HepG2 (cell line): ENCODE data around the gene LMCD1. TPM values are rescaled to one million over a fixed set of nuclear protein-coding genes. Genes with fewer than 3 reads are reported as not detected.

ENCODE experiments used
- ATAC-seq: fragments of 200-7000 bp; cut with Tn5 transposase; 3 replicates; pipeline ENCODE4 v1.9.1; 2020; ENCODE audit warnings: mild to moderate bottlenecking, moderate library complexity
- BruUV-seq: library from RNA; stranded (reverse); fragments of 400-500 nt; replicated peaks from 2 replicates; lab custom pipeline; 2021; lab: Mats Ljungman, UMichigan
- CTCF ChIA-PET: fragments of 300-600 bp; formaldehyde crosslinking; extraction: SDS; loops from one replicate; lab custom pipeline; 2021; ENCODE audit warnings: low total read pairs, inconsistent platforms, low intra/inter-chr PET ratio; lab: Yijun Ruan, JAX
- POLR2A ChIA-PET: fragments of 350-600 bp; sonication (Branson Sonifier 250); formaldehyde crosslinking; loops from one replicate; lab custom pipeline; 2020; ENCODE audit warnings: antibody characterized with exemption, inconsistent platforms; lab: Yijun Ruan, JAX
- DNase-seq: peaks from one replicate; pipeline ENCODE4 v3.0.0-alpha.2; 2015; ENCODE audit warnings: low spot score
- FAIRE-seq: peaks from 3 replicates; lab custom pipeline; 2011; peaks lifted over from hg19 to GRCh38; lab: Jason Lieb, UNC
- H2AFZ ChIP-seq: one replicate; pipeline ENCODE4 v1.6.1; 2011; ENCODE audit warnings: low read length, inconsistent platforms
- H3K27ac ChIP-seq: fragments of 300-600 bp; 3 replicates; pipeline ENCODE4 v1.8.0; 2011; ENCODE audit warnings: mixed run types, mild to moderate bottlenecking, mixed read lengths, low read length, inconsistent platforms; ENCODE audit not compliant: insufficient read depth; ENCODE audit errors: extremely low read length
- H3K27me3 ChIP-seq, 2 experiments: fragments of 200-600 bp in 1 of 2; 2 replicates in 1 of 2; 3 replicates in 1 of 2; pipeline versions ENCODE4 v1.6.0 to v1.8.0; 2011; ENCODE audit warnings: low read length in 2 of 2, mild to moderate bottlenecking in 2 of 2, moderate library complexity in 2 of 2, inconsistent platforms in 1 of 2; ENCODE audit not compliant: insufficient read depth in 2 of 2, control insufficient read depth in 1 of 2
- H3K36me3 ChIP-seq, 2 experiments: fragments of 200-600 bp in 1 of 2; replicated peaks in 1 of 2; 2 replicates in 1 of 2; 3 replicates in 1 of 2; pipeline versions ENCODE4 v1.5.1 to v1.8.0; 2011; ENCODE audit warnings: low read length in 2 of 2, inconsistent platforms in 1 of 2; ENCODE audit not compliant: insufficient read depth in 2 of 2, control insufficient read depth in 1 of 2
- H3K4me1 ChIP-seq: 2 replicates; pipeline ENCODE4 v1.5.1; 2012; ENCODE audit warnings: low read length, inconsistent platforms; ENCODE audit not compliant: insufficient read depth
- H3K4me2 ChIP-seq: 2 replicates; pipeline ENCODE4 v1.6.0; 2011; ENCODE audit warnings: low read depth, low read length, inconsistent platforms
- H3K4me3 ChIP-seq, 3 experiments: fragments of 200-600 bp in 1 of 3; sonication (generic), shearing (Covaris generic) in 1 of 3; replicated peaks in 1 of 3; 2 replicates each; pipeline ENCODE4 v1.5.1; 2011 to 2016; ENCODE audit warnings: low read length in 3 of 3, inconsistent platforms in 2 of 3, low read depth in 2 of 3, mild to moderate bottlenecking in 2 of 3, control low read depth in 1 of 3, mixed read lengths in 1 of 3; ENCODE audit not compliant: insufficient read depth in 1 of 3
- H3K79me2 ChIP-seq: one replicate; pipeline ENCODE4 v1.6.1; 2011; ENCODE audit warnings: low read length, inconsistent platforms; ENCODE audit not compliant: insufficient read depth
- H3K9ac ChIP-seq: 2 replicates; pipeline ENCODE4 v1.6.0; 2011; ENCODE audit warnings: mild to moderate bottlenecking, low read depth, low read length, inconsistent platforms; ENCODE audit not compliant: insufficient read depth
- H3K9me3 ChIP-seq: 2 replicates; pipeline ENCODE4 v1.5.1; 2012; ENCODE audit warnings: mild to moderate bottlenecking, low read length
- H4K20me1 ChIP-seq: 2 replicates; pipeline ENCODE4 v1.6.0; 2011; ENCODE audit warnings: inconsistent platforms, mild to moderate bottlenecking, low read length, moderate library complexity; ENCODE audit not compliant: insufficient read depth
- ARID3A ChIP-seq: IDR thresholded peaks from 2 replicates; pipeline ENCODE4 v1.6.1; 2012; ENCODE audit warnings: low read depth, low read length, improper control_type of control experiment
- EHMT2 ChIP-seq: fragments of 200-600 bp; sonication (generic); IDR thresholded peaks from 2 replicates; pipeline ENCODE4 v1.7.0; 2017; ENCODE audit warnings: antibody characterized with exemption, low read depth, low read length, borderline replicate concordance
- EP300 ChIP-seq, 3 experiments: sonication (generic) in 1 of 3; formaldehyde crosslinking in 1 of 3; IDR thresholded peaks; 2 replicates each; pipeline versions ENCODE4 v1.5.1 to v1.6.1; 2011 to 2020; ENCODE audit warnings: low read depth in 2 of 3, low read length in 2 of 3, borderline replicate concordance in 1 of 3, improper control_type of control experiment in 1 of 3, mild to moderate bottlenecking in 1 of 3, missing genetic modification reagents in 1 of 3, moderate library complexity in 1 of 3
- HOXA7 ChIP-seq: sonication (generic); formaldehyde crosslinking; IDR thresholded peaks from 2 replicates; pipeline ENCODE4 v1.8.1; 2022; ENCODE audit warnings: mild to moderate bottlenecking, missing genetic modification reagents, moderate library complexity
- ISX ChIP-seq: sonication (generic); formaldehyde crosslinking; conservative IDR thresholded peaks from 2 replicates; pipeline ENCODE4 v1.5.0; 2020; ENCODE audit warnings: missing genetic modification reagents
- MED8 ChIP-seq: sonication (generic); formaldehyde crosslinking; IDR thresholded peaks from 2 replicates; pipeline ENCODE4 v1.8.1; 2023; ENCODE audit warnings: mild to moderate bottlenecking, missing genetic modification reagents; ENCODE audit not compliant: insufficient replicate concordance
- NFRKB ChIP-seq: fragments of 450-650 bp; IDR thresholded peaks from 2 replicates; pipeline ENCODE4 v1.6.1; 2017
- NPAS2 ChIP-seq: sonication (generic); formaldehyde crosslinking; IDR thresholded peaks from 2 replicates; pipeline ENCODE4 v1.8.0; 2022; ENCODE audit warnings: mild to moderate bottlenecking, missing genetic modification reagents, borderline replicate concordance
- SNAPC2 ChIP-seq: sonication (generic); formaldehyde crosslinking; IDR thresholded peaks from 2 replicates; pipeline ENCODE4 v1.8.1; 2022; ENCODE audit warnings: mild to moderate bottlenecking, missing genetic modification reagents
- TARDBP ChIP-seq: sonication (generic); formaldehyde crosslinking; IDR thresholded peaks from 2 replicates; pipeline ENCODE4 v1.8.0; 2022; ENCODE audit warnings: mild to moderate bottlenecking, missing genetic modification reagents
- TCF12 ChIP-seq, 2 experiments: fragments of 450-650 bp in 1 of 2; sonication (generic) in 1 of 2; formaldehyde crosslinking in 1 of 2; IDR thresholded peaks; 2 replicates each; pipeline versions ENCODE4 v1.6.1 to v1.8.0; 2017 to 2022; ENCODE audit warnings: antibody characterized with exemption in 1 of 2, mild to moderate bottlenecking in 1 of 2, missing genetic modification reagents in 1 of 2, moderate library complexity in 1 of 2
- ZBTB46 ChIP-seq: sonication (generic); formaldehyde crosslinking; IDR thresholded peaks from 2 replicates; pipeline ENCODE4 v1.4.0; 2020; ENCODE audit warnings: mild to moderate bottlenecking, missing genetic modification reagents, borderline replicate concordance
- ZFP36L2 ChIP-seq: sonication (generic); formaldehyde crosslinking; IDR thresholded peaks from 2 replicates; pipeline ENCODE4 v1.4.0; 2020; ENCODE audit warnings: missing genetic modification reagents
- ZNF205 ChIP-seq: IDR thresholded peaks from 2 replicates; pipeline ENCODE4 v1.6.1; 2018; ENCODE audit warnings: missing biosample characterization, missing genetic modification reagents
- ZNF337 ChIP-seq: sonication (generic); formaldehyde crosslinking; IDR thresholded peaks from 2 replicates; pipeline ENCODE4 v1.5.1; 2020; ENCODE audit warnings: missing genetic modification reagents, low read depth, mild to moderate bottlenecking, borderline replicate concordance
- ZNF672 ChIP-seq: sonication (generic); formaldehyde crosslinking; IDR thresholded peaks from 2 replicates; pipeline ENCODE4 v1.8.1; 2022; ENCODE audit warnings: missing genetic modification reagents
- WGBS: methylation state at CpG from one replicate; pipeline ENCODE4 v1.1.6; 2017; ENCODE audit warnings: low lambda C conversion rate; 5-methylcytosine and 5-hydroxymethylcytosine counted together
- in situ Hi-C: cut with HindIII; loops from 2 replicates; pipeline ENCODE4 v1.10.0; 2017; ENCODE audit warnings: low pct_unique_long_range_greater_than_20kb; ENCODE audit not compliant: extremely low pct_ligation_motif_present
- intact Hi-C: fragments of 100-400 bp; cut with micrococcal nuclease; formaldehyde crosslinking; loops from one replicate; pipeline ENCODE4 v1.10.0; 2022; ENCODE audit not compliant: unreplicated experiment
- polyA plus RNA-seq, 8 experiments: library from polyadenylated mRNA; depleted of rRNA in 3 of 8; stranded (reverse) in 7 of 8; unstranded in 1 of 8; fragments of >200 nt; fragmentation: Illumina TruSeq in 4 of 8; extraction: Trizol in 4 of 8; gene quantifications; 2 replicates each; pipeline versions ENCODE4 v1.2.1 to v1.2.3, GENCODE V29; 2011 to 2016; ENCODE audit warnings: low read depth in 4 of 8, missing spikeins in 1 of 8, mixed read lengths in 1 of 8; ENCODE audit not compliant: insufficient read depth in 1 of 8
- total RNA-seq, 5 experiments: library from RNA; depleted of rRNA; stranded (reverse); fragments of >200 nt; fragmentation: Illumina TruSeq; extraction: Trizol; gene quantifications; 2 replicates each; pipeline ENCODE4 v1.2.3, GENCODE V29; 2016; ENCODE audit warnings: low read depth in 1 of 5

The LMCD1 gene
- total and polyA plus RNA-seq, 2 of the 13 experiments (the other 11 are each of a cell fraction or from before 2014, with no cell fraction given) = 6.2 to 7.1 TPM

DNA sequence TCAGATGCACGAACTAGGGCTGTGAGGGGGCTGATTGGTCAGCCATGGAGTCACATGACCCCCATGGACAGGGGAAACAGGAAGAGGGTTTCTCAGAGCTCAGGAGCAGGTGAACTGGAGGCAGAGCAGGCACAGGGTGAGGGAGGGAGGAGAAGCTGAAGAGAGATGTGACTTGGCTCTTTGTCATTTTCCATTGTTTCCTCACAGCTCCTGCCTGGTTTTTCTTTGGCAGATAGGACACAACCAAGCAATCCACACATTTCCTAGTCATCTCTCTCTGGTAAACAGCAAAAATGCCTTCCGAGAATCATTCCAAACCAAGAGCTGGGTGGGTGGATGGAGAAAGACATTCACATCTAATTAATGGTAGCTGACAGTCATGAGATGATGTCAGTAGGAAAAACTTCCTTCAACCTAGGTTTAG, 43.4 kb upstream of the LMCD1 start:
- DNase-seq = no peak
- no peak overlapping the region for H2AFZ ChIP-seq
- H3K9me3 ChIP-seq = no peaks in the 10 kb centered on the region
- H3K36me3 ChIP-seq = no peaks in the 10 kb centered on the region
- H3K4me3 ChIP-seq = no peak overlapping the region
- no peaks in the 10 kb centered on the region for H4K20me1 ChIP-seq
- H3K4me1 ChIP-seq = peaks cover 32% of the 10 kb centered on the region
- BruUV-seq = no TSS peak
- CTCF ChIA-PET = no interaction called here
- no peak overlapping the region for H3K27ac ChIP-seq
- H3K4me2 ChIP-seq = no peak overlapping the region
- FAIRE-seq = no peak
- intact Hi-C loops (no loop called here), in situ Hi-C loops (no loop called here)
- no peak for TF ChIP-seq TARDBP (CRISPR knock-in tag)
- no peak for TF ChIP-seq SNAPC2
- TF ChIP-seq NFRKB = no peak
- TF ChIP-seq ZNF205 (CRISPR knock-in tag) = no peak
- no peak for TF ChIP-seq ZNF337
- no peaks in the 10 kb centered on the region for H3K79me2 ChIP-seq
- POLR2A ChIA-PET = interaction anchor here (1.3 kb wide), 1 partner anchor 14 kb away, joined by 4 read pairs; no protein-coding TSS in a partner anchor
- no peak for ATAC-seq
- no peak overlapping the region for H3K9ac ChIP-seq
- 88% methylated on average over 2 of the region's 2 CpGs for WGBS
- no peaks in the 10 kb centered on the region for H3K27me3 ChIP-seq

DNA sequence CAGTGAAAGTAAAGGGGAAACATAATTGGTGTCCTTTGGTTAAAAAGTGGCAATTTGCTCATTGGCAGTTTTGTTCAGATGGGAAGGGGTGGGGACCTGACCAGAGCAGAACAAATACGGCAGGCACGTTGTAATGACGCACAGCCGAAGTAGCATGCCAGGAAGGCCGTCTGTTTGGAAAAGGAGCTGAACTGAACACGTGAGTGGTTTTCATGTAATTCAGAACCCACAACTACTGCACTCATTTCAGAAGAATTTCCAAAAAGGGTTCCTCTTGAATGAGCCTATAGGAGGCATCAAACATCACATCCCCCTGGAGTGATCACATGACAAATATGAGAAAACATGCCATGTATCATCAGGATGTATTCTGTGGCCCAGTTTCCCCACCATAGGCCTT, 42.9 kb upstream of the LMCD1 start:
- ChIA-PET CTCF (no interaction called here), POLR2A (interaction anchor here (1.3 kb wide), 1 partner anchor 14 kb away, joined by 4 read pairs; no protein-coding TSS in a partner anchor)
- no peak overlapping the region for H3K9ac ChIP-seq
- H3K4me2 ChIP-seq = no peak overlapping the region
- no peak overlapping the region for H3K27ac ChIP-seq
- no peaks in the 10 kb centered on the region for H3K9me3 ChIP-seq
- in situ Hi-C loops = no loop called here
- H3K36me3 ChIP-seq = no peaks in the 10 kb centered on the region
- no peaks in the 10 kb centered on the region for H3K79me2 ChIP-seq
- no peak for ATAC-seq
- no peak overlapping the region for H2AFZ ChIP-seq
- intact Hi-C loops = no loop called here
- 80% methylated on average over 6 of the region's 6 CpGs for WGBS
- DNase-seq = no peak
- H3K4me1 ChIP-seq = peaks cover 27% of the 10 kb centered on the region
- no TSS peak for BruUV-seq
- H3K4me3 ChIP-seq = no peak overlapping the region
- FAIRE-seq = no peak
- no peaks in the 10 kb centered on the region for H4K20me1 ChIP-seq
- no peaks in the 10 kb centered on the region for H3K27me3 ChIP-seq
- TF ChIP-seq TCF12 (IDR thresholded peaks at IDR 0.05) = no peak
- TF ChIP-seq TCF12 (CRISPR knock-in tag; IDR thresholded peaks at IDR 0.05) = no peak
- no peak for TF ChIP-seq ZFP36L2
- no peak for TF ChIP-seq MED8
- TF ChIP-seq ARID3A = no peak
- no peak for TF ChIP-seq ZNF672 (CRISPR knock-in tag)
- TF ChIP-seq NPAS2 = no peak
- TF ChIP-seq ZBTB46 (CRISPR knock-in tag) = no peak
- no peak for TF ChIP-seq EP300 (IDR thresholded peaks at IDR 0.05; ENCODE audit: low read depth in 2 of 2, low read length in 2 of 2)
- TF ChIP-seq EP300 (CRISPR knock-in tag; IDR thresholded peaks at IDR 0.05; ENCODE audit: borderline replicate concordance) = no peak
- TF ChIP-seq EHMT2 = no peak
- no peak for TF ChIP-seq ISX (CRISPR knock-in tag)
- TF ChIP-seq HOXA7 (CRISPR knock-in tag) = no peak
- TF ChIP-seq NFRKB = no peak
